ENCODE results near the gene RAB17.

GRCh38 chr2:237547841-237548416, 42.6 kb downstream of the RAB17 start:
- TF ChIP-seq POLR2A (IDR thresholded peaks at IDR 0.05) (no peak), CTCF (IDR thresholded peaks at IDR 0.05) (no peak)

Data from prostate gland (tissue), 2 donors.